Measurements from ENCODE around the gene LYPLAL1.

The LYPLAL1 gene

GRCh38 chr1:219172821-219173220 lies 857 bp upstream of the LYPLAL1 start:
- Histone ChIP-seq H3F3A (ENCODE audit: insufficient read depth, low read length) (0 out of 2 replicates have a peak, but pooled peaks cover 4% of the 10 kb centered on the region), H3K4me2 (ENCODE audit: low read depth, low read length) (peak overlapping the region; percentile 73; the same call in 1 of the 2 replicates), H2AFZ (ENCODE audit: low read length) (peak overlapping the region; percentile 81), H4K20me1 (ENCODE audit: insufficient read depth, low read length) (no peaks in the 10 kb centered on the region), H3K4me1 (ENCODE audit: low read length) (peaks cover 19% of the 10 kb centered on the region), H3K27me3 (replicated peaks; ENCODE audit: insufficient read depth, low read length) (no peaks in the 10 kb centered on the region), H3K9me2 (replicated peaks; ENCODE audit: insufficient read depth, low read length) (no peaks in the 10 kb centered on the region), H3K36me3 (replicated peaks; ENCODE audit: insufficient read depth, low read length) (no peaks in the 10 kb centered on the region), H3K27ac (ENCODE audit: low read length) (no peak overlapping the region), H3K9ac (ENCODE audit: low read length) (no peak overlapping the region), H3K4me3 (ENCODE audit: low read length) (peak overlapping the region; percentile 83; the same call in 1 of the 2 replicates), H3K79me2 (ENCODE audit: low read length) (peaks cover 18% of the 10 kb centered on the region), H3K9me3 (replicated peaks; ENCODE audit: insufficient read depth, low read length) (no peaks in the 10 kb centered on the region)
- no peak for TF ChIP-seq EZH2phosphoT487 (IDR thresholded peaks at IDR 0.05; ENCODE audit: low read length)
- no peak for DNase-seq

GRCh38 chr1:219173434-219173757 lies 282 bp upstream of the LYPLAL1 start:
- Histone ChIP-seq H2AFZ (ENCODE audit: low read length) (peak overlapping the region; percentile 81), H3K36me3 (replicated peaks; ENCODE audit: insufficient read depth, low read length) (no peaks in the 10 kb centered on the region), H3K9me3 (replicated peaks; ENCODE audit: insufficient read depth, low read length) (no peaks in the 10 kb centered on the region), H3K79me2 (ENCODE audit: low read length) (peaks cover 18% of the 10 kb centered on the region), H4K20me1 (ENCODE audit: insufficient read depth, low read length) (no peaks in the 10 kb centered on the region), H3F3A (ENCODE audit: insufficient read depth, low read length) (0 out of 2 replicates have a peak, but pooled peaks cover 4% of the 10 kb centered on the region), H3K4me3 (ENCODE audit: low read length) (peak overlapping the region; percentile 83), H3K4me2 (ENCODE audit: low read depth, low read length) (peak overlapping the region; percentile 73), H3K27me3 (replicated peaks; ENCODE audit: insufficient read depth, low read length) (no peaks in the 10 kb centered on the region), H3K27ac (ENCODE audit: low read length) (peak overlapping the region; percentile 50; the same call in 1 of the 2 replicates), H3K9me2 (replicated peaks; ENCODE audit: insufficient read depth, low read length) (no peaks in the 10 kb centered on the region), H3K9ac (ENCODE audit: low read length) (peak overlapping the region; percentile 78; the same call in 1 of the 2 replicates), H3K4me1 (ENCODE audit: low read length) (peaks cover 19% of the 10 kb centered on the region)
- TF ChIP-seq CTCF (IDR thresholded peaks at IDR 0.05; ENCODE audit: low read length) (no peak), EZH2phosphoT487 (IDR thresholded peaks at IDR 0.05; ENCODE audit: low read length) (no peak), EZH2 (optimal IDR thresholded peaks at IDR 0.05; ENCODE audit: low read depth, low read length) (no peak)
- no peak for DNase-seq

GRCh38 chr1:219174460-219175211 lies 958 bp downstream of the LYPLAL1 start:
- Histone ChIP-seq H2AFZ (ENCODE audit: low read length) (peak overlapping the region; percentile 81), H3F3A (ENCODE audit: insufficient read depth, low read length) (0 out of 2 replicates have a peak, but pooled peaks cover 4% of the 10 kb centered on the region), H3K9me3 (replicated peaks; ENCODE audit: insufficient read depth, low read length) (no peaks in the 10 kb centered on the region), H3K36me3 (replicated peaks; ENCODE audit: insufficient read depth, low read length) (no peaks in the 10 kb centered on the region), H3K79me2 (ENCODE audit: low read length) (peaks cover 18% of the 10 kb centered on the region), H3K27ac (ENCODE audit: low read length) (peak overlapping the region; percentile 50; the same call in 1 of the 2 replicates), H4K20me1 (ENCODE audit: insufficient read depth, low read length) (no peaks in the 10 kb centered on the region), H3K4me1 (ENCODE audit: low read length) (peaks cover 19% of the 10 kb centered on the region), H3K4me2 (ENCODE audit: low read depth, low read length) (peak overlapping the region; percentile 78), H3K4me3 (ENCODE audit: low read length) (peak overlapping the region; percentile 83), H3K9ac (ENCODE audit: low read length) (peak overlapping the region; percentile 78), H3K27me3 (replicated peaks; ENCODE audit: insufficient read depth, low read length) (no peaks in the 10 kb centered on the region), H3K9me2 (replicated peaks; ENCODE audit: insufficient read depth, low read length) (no peaks in the 10 kb centered on the region)
- DNase-seq, result peak; percentile 15
- TF ChIP-seq CTCF (IDR thresholded peaks at IDR 0.05; ENCODE audit: low read length) (no peak), EZH2 (optimal IDR thresholded peaks at IDR 0.05; ENCODE audit: low read depth, low read length) (no peak), EZH2phosphoT487 (IDR thresholded peaks at IDR 0.05; ENCODE audit: low read length) (no peak)

- Histone ChIP-seq H3K27me3 (replicated peaks; ENCODE audit: insufficient read depth, low read length) (no peaks in the 10 kb centered on the region), H3K36me3 (replicated peaks; ENCODE audit: insufficient read depth, low read length) (no peaks in the 10 kb centered on the region), H3K79me2 (ENCODE audit: low read length) (peaks cover 18% of the 10 kb centered on the region), H3K9ac (ENCODE audit: low read length) (no peak overlapping the region), H3K4me1 (ENCODE audit: low read length) (peaks cover 19% of the 10 kb centered on the region), H4K20me1 (ENCODE audit: insufficient read depth, low read length) (no peaks in the 10 kb centered on the region), H3F3A (ENCODE audit: insufficient read depth, low read length) (0 out of 2 replicates have a peak, but pooled peaks cover 4% of the 10 kb centered on the region), H3K9me2 (replicated peaks; ENCODE audit: insufficient read depth, low read length) (no peaks in the 10 kb centered on the region), H3K27ac (ENCODE audit: low read length) (no peak overlapping the region), H2AFZ (ENCODE audit: low read length) (no peak overlapping the region), H3K4me3 (ENCODE audit: low read length) (peak overlapping the region; percentile 83; the same call in 1 of the 2 replicates), H3K4me2 (ENCODE audit: low read depth, low read length) (peak overlapping the region; percentile 78), H3K9me3 (replicated peaks; ENCODE audit: insufficient read depth, low read length) (no peaks in the 10 kb centered on the region)
- DNase-seq, result no peak
- no peak for TF ChIP-seq EZH2phosphoT487 (IDR thresholded peaks at IDR 0.05; ENCODE audit: low read length)
- TF ChIP-seq EZH2 (optimal IDR thresholded peaks at IDR 0.05; ENCODE audit: low read depth, low read length), result no peak
- TF ChIP-seq CTCF (IDR thresholded peaks at IDR 0.05; ENCODE audit: low read length), result no peak
These were observed 1.5 kb downstream of the LYPLAL1 start for GRCh38 chr1:219175212-219175564.

Measured in MM.1S (cell line).